HepG2 (cell line): ENCODE results near the gene NFATC4. TPM values are rescaled to one million over a fixed set of nuclear protein-coding genes. Genes with fewer than 3 reads are reported as not detected.
A peak's percentile ranks its signal among the peaks of the same experiment; 100 is the strongest.

Experiments used
- ATF2 ChIP-seq: sonication (generic); formaldehyde crosslinking; IDR thresholded peaks from 2 replicates; pipeline ENCODE4 v1.4.0; 2020; ENCODE audit warnings: missing genetic modification reagents
- CEBPZ ChIP-seq: IDR thresholded peaks from 2 replicates; pipeline ENCODE4 v1.6.1; 2012; ENCODE audit warnings: low read length, improper control_type of control experiment
- DDIT3 ChIP-seq: sonication (generic); formaldehyde crosslinking; IDR thresholded peaks from 2 replicates; pipeline ENCODE4 v1.4.0; 2020; ENCODE audit warnings: mild to moderate bottlenecking, missing genetic modification reagents
- FLYWCH1 ChIP-seq: sonication (generic); formaldehyde crosslinking; IDR thresholded peaks from 2 replicates; pipeline ENCODE4 v1.8.1; 2023; ENCODE audit warnings: mild to moderate bottlenecking, missing genetic modification reagents
- FOXO1 ChIP-seq: sonication (generic); formaldehyde crosslinking; IDR thresholded peaks from 2 replicates; pipeline ENCODE4 v1.4.0; 2020; ENCODE audit warnings: missing genetic modification reagents
- JARID2 ChIP-seq: sonication (generic); formaldehyde crosslinking; IDR thresholded peaks from 2 replicates; pipeline ENCODE4 v1.8.1; 2023; ENCODE audit warnings: missing genetic modification reagents, inconsistent platforms; ENCODE audit not compliant: insufficient replicate concordance
- RFXAP ChIP-seq: sonication (generic); formaldehyde crosslinking; IDR thresholded peaks from 2 replicates; pipeline ENCODE4 v1.4.0; 2020; ENCODE audit warnings: missing genetic modification reagents, borderline replicate concordance
- USF2 ChIP-seq, 2 experiments: sonication (generic) in 1 of 2; formaldehyde crosslinking in 1 of 2; IDR thresholded peaks; 2 replicates each; pipeline versions ENCODE4 v1.5.1 to v1.6.1; 2011 to 2020; ENCODE audit warnings: borderline replicate concordance in 1 of 2, low read depth in 1 of 2, low read length in 1 of 2, mild to moderate bottlenecking in 1 of 2, missing genetic modification reagents in 1 of 2, moderate library complexity in 1 of 2
- ZBTB34 ChIP-seq: sonication (generic); formaldehyde crosslinking; IDR thresholded peaks from 2 replicates; pipeline ENCODE4 v1.8.0; 2022; ENCODE audit warnings: mild to moderate bottlenecking, missing genetic modification reagents
- ZBTB37 ChIP-seq: sonication (generic); formaldehyde crosslinking; IDR thresholded peaks from 2 replicates; pipeline ENCODE4 v1.4.0; 2020; ENCODE audit warnings: mild to moderate bottlenecking, missing genetic modification reagents
- ZFP36L2 ChIP-seq: sonication (generic); formaldehyde crosslinking; IDR thresholded peaks from 2 replicates; pipeline ENCODE4 v1.4.0; 2020; ENCODE audit warnings: missing genetic modification reagents
- ZKSCAN1 ChIP-seq: fragments of 150-350 bp; IDR thresholded peaks from 2 replicates; pipeline ENCODE4 v1.6.1; 2014; ENCODE audit warnings: low read length
- ZNF550 ChIP-seq: sonication (generic); formaldehyde crosslinking; IDR thresholded peaks from 2 replicates; pipeline ENCODE4 v1.4.0; 2020; ENCODE audit warnings: mild to moderate bottlenecking, missing genetic modification reagents, borderline replicate concordance
- ZNF639 ChIP-seq: conservative IDR thresholded peaks from 2 replicates; pipeline ENCODE4 v1.6.1; 2018; ENCODE audit warnings: missing genetic modification reagents
- ZNF644 ChIP-seq: IDR thresholded peaks from 2 replicates; pipeline ENCODE4 v1.6.1; 2016; ENCODE audit warnings: low read depth
- ZNF839 ChIP-seq: sonication (generic); formaldehyde crosslinking; IDR thresholded peaks from 2 replicates; pipeline ENCODE4 v1.4.0; 2020; ENCODE audit warnings: missing genetic modification reagents, mild to moderate bottlenecking, borderline replicate concordance
- polyA plus RNA-seq, 8 experiments: library from polyadenylated mRNA; depleted of rRNA in 3 of 8; stranded (reverse) in 7 of 8; unstranded in 1 of 8; fragments of >200 nt; fragmentation: Illumina TruSeq in 4 of 8; extraction: Trizol in 4 of 8; gene quantifications; 2 replicates each; pipeline versions ENCODE4 v1.2.1 to v1.2.3, GENCODE V29; 2011 to 2016; ENCODE audit warnings: low read depth in 4 of 8, missing spikeins in 1 of 8, mixed read lengths in 1 of 8; ENCODE audit not compliant: insufficient read depth in 1 of 8
- total RNA-seq, 5 experiments: library from RNA; depleted of rRNA; stranded (reverse); fragments of >200 nt; fragmentation: Illumina TruSeq; extraction: Trizol; gene quantifications; 2 replicates each; pipeline ENCODE4 v1.2.3, GENCODE V29; 2016; ENCODE audit warnings: low read depth in 1 of 5

NFATC4 gene
- total and polyA plus RNA-seq, 2 of the 13 experiments (the other 11 are each of a cell fraction or from before 2014, with no cell fraction given): 0.04 to 0.15 TPM

GRCh38 chr14:24426912-24427536, 59.0 kb downstream of the NFATC4 start (continued):
- no peak for TF ChIP-seq USF2 (IDR thresholded peaks at IDR 0.05; ENCODE audit: low read depth, low read length)
- no peak; the same call in 1 of the 2 replicates for TF ChIP-seq USF2 (CRISPR knock-in tag; IDR thresholded peaks at IDR 0.05; ENCODE audit: borderline replicate concordance)
- peak; percentile 60; the same call in 1 of the 2 replicates for TF ChIP-seq ZNF839 (CRISPR knock-in tag)
- TF ChIP-seq ATF2 (CRISPR knock-in tag): 0 out of 2 replicates have a peak, but pooled peaks have one; percentile 1
- peak; percentile 79; the same call in 1 of the 2 replicates for TF ChIP-seq FOXO1 (CRISPR knock-in tag)
- TF ChIP-seq RFXAP (CRISPR knock-in tag): peak; percentile 37; the same call in 1 of the 2 replicates
- TF ChIP-seq ZNF639 (CRISPR knock-in tag): no peak; the same call in 1 of the 2 replicates
- TF ChIP-seq ZFP36L2 (CRISPR knock-in tag): no peak
- TF ChIP-seq ZKSCAN1: no peak
- peak; percentile 92; the same call in 1 of the 2 replicates for TF ChIP-seq ZNF550 (CRISPR knock-in tag)
- TF ChIP-seq ZNF644 (CRISPR knock-in tag): peak; percentile 85
- no peak for TF ChIP-seq CEBPZ
- peak; percentile 89 for TF ChIP-seq JARID2 (CRISPR knock-in tag)
- TF ChIP-seq ZBTB34: no peak; the same call in 1 of the 2 replicates
- no peak for TF ChIP-seq ZBTB37 (CRISPR knock-in tag)
- TF ChIP-seq DDIT3 (CRISPR knock-in tag): no peak
- no peak for TF ChIP-seq FLYWCH1
